Measurements from ENCODE around the gene ASB3. TPM values are rescaled to one million over a fixed set of nuclear protein-coding genes. Genes with fewer than 3 reads are reported as not detected.

ASB3 gene
- total RNA-seq, 2 donors from 2014 or later = 11.1 to 11.3 TPM

DNA sequence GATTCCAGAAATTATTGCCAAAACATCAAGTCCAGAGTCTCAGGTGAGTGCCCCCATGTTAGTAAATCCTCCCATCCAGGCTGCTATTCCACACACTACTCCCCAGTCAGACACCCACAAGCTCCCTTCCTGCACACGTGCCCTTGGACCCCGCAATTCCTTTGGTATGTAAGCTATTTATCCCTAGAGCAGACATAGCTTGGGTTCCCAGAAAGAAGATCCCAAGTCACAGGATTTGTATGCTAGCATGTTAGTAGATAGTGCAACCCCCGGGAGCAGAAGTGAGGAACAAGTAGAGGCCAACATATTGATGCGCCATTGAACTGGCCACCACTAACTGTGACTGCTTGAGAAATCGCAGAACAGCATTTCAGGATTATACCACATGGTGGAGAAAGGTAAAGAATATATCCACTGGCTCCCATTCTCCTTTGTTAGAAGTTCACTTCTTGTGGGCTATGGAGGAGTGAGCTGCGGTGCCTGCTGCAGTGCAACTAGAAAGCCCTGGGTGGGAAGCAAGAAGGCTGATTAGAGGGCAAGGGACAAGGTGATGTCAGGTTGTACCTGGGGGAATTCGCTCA, 156.6 kb downstream of the ASB3 start:
- intact Hi-C loops (cut with DNase I, micrococcal nuclease) = no loop called here
- ATAC-seq (no peak), DNase-seq (no peak)

DNA sequence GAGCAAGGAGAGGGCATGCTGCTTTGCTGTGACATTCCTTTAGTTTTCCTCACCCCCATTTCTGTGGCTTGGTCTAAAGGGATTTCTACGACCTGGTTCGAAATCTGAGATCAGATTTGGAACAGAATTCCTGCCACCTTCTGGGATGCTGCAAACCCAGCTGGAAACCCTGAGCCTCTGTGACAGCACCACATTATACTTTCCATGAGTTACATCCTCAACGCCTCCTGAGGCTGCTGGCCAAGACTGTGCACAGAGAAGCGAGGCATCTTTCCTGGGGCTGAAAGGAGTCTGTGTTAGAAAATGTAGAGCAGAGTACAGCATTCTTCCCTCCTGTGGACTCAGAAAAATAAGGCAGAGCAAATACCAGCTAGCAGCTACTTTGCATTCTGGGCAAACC, 157.3 kb downstream of the ASB3 start:
- DNase-seq (no peak), ATAC-seq (no peak)
- intact Hi-C loops (cut with DNase I, micrococcal nuclease) = no loop called here

DNA sequence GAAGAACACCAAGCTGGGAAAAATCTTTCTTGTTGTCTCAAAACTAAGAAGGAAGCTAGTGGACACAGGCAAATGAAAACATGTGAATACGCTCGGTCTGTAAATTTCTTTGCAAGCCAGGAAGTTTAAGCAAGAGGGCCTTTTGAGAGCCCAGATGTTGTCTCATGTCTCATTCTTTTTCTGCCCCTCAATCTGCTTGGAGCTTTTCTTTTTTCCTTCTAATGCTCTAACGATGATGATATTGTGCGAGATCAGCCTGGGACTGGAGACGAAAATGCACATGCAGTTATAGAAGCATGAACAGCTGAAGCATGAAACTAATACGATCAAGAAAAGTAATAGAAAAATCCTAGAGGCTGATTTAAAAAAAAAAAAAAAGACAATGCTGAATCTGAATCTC, 157.8 kb downstream of the ASB3 start:
- DNase-seq (no peak), ATAC-seq (no peak)
- intact Hi-C loops (cut with DNase I, micrococcal nuclease) = no loop called here

DNA sequence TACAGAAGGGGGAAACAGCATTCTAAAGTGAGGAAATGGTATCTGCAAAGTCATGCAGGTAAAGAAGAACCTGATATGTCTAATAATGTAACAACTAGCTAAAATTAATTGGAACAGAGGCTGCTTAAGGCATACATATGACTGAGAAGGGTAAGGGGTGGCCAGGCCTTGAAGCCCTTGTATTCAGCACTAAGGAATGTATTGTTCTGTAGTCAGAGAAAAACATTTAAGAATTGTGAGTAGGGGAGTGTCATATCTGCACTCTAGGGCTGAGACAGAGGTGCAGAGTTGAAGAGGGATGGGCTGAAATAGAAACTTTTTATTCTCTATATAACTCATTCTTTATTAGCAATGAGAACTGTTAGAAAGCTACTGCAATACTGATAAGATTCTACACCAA, 164.6 kb downstream of the ASB3 start:
- intact Hi-C loops (cut with DNase I, micrococcal nuclease) = no loop called here
- DNase-seq (no peak), ATAC-seq (no peak)

DNA sequence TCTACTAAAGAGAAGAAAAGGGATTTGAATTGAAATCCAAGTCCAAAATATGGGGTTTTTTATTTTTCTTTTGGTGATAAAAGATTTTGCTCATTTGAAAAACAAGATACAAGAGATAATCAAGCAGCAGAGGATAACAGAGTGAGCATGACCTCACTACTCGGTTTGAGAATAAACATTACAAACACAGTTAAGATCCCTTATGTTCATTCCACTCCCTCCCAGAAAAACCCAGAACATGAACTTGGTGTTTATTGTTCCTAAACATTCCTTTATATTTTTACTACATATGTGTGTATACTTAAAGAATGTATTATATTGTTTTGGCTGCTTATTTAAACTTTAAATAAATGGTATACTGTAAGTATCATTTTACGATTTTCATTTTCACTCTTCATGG, 165.8 kb downstream of the ASB3 start:
- intact Hi-C loops (cut with DNase I, micrococcal nuclease) = no loop called here
- DNase-seq (no peak), ATAC-seq (no peak)

Other genes with a start within 250 kb of the ASB3 start
- 1 to 10 TPM; 3.7 to 4.5 TPM for gene CHAC2, start 19.1 kb downstream of the ASB3 start, total RNA-seq
- gene ERLEC1, start 91 bp upstream of the ASB3 start, total RNA-seq = 10 to 100 TPM; 38.3 to 43.2 TPM
- gene GPR75, start 73.0 kb upstream of the ASB3 start, total RNA-seq = 1 to 10 TPM; 1.2 to 2.0 TPM
- gene PSME4, start 184.0 kb upstream of the ASB3 start, total RNA-seq = 10 to 100 TPM; 35.2 to 50.7 TPM

All from left colon (tissue), 2 donors.